ENCODE data around the gene LAMA5.

Gene LAMA5

DNA sequence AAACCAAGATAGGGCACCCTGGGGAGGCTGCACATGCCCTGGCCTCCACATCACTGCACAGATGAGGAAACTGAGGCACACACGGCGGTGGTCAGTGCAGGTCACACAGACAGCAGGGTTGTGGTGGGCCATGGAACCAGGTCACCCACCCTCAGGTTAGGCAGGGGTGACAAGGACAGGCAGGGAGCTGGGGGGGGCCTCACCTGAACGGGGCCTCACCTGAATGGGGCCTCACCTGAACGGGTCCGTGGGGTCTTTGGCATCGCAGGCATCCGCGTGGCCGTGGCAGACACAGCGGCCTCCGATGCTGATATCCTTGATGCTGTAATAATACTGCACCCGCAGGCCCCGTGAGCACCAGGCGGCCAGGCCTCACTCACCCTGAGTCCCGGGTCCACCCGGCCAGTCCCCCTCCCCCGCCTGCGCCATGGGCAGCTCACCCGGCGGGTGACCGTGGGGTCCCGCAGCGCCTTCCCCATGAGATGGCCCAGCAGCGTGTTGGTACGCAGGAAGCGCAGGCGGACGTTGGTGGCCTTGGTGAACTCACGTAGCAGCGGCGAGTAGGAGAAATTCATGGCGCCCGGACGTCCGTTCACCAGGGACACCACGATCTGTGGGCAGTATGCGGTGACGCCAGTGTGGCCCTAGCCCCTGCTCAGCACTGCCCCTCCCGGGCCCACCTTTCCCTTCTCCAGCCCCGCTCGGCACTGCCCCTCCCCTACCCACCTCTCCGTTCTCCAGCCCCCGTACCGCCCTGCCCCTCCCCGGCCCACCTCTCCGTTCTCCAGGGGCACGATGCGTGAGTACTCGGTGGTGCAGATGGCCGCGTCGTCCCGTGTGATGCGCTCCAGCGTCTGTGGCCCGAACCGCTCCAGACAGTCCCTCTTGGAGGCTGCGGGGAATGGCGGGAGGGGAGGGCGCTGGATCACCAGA lies 15.4 kb downstream of the LAMA5 start:
- no peak for DNase-seq (ENCODE audit: low read depth)
- TF ChIP-seq, protein P1, sequence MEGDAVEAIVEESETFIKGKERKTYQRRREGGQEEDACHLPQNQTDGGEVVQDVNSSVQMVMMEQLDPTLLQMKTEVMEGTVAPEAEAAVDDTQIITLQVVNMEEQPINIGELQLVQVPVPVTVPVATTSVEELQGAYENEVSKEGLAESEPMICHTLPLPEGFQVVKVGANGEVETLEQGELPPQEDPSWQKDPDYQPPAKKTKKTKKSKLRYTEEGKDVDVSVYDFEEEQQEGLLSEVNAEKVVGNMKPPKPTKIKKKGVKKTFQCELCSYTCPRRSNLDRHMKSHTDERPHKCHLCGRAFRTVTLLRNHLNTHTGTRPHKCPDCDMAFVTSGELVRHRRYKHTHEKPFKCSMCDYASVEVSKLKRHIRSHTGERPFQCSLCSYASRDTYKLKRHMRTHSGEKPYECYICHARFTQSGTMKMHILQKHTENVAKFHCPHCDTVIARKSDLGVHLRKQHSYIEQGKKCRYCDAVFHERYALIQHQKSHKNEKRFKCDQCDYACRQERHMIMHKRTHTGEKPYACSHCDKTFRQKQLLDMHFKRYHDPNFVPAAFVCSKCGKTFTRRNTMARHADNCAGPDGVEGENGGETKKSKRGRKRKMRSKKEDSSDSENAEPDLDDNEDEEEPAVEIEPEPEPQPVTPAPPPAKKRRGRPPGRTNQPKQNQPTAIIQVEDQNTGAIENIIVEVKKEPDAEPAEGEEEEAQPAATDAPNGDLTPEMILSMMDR (IDR thresholded peaks at IDR 0.05; ENCODE audit: insufficient read depth, low read depth, low read length, missing control alignments) = no peak
- H3K4me3 ChIP-seq (ENCODE audit: low read length) = no peak overlapping the region

DNA sequence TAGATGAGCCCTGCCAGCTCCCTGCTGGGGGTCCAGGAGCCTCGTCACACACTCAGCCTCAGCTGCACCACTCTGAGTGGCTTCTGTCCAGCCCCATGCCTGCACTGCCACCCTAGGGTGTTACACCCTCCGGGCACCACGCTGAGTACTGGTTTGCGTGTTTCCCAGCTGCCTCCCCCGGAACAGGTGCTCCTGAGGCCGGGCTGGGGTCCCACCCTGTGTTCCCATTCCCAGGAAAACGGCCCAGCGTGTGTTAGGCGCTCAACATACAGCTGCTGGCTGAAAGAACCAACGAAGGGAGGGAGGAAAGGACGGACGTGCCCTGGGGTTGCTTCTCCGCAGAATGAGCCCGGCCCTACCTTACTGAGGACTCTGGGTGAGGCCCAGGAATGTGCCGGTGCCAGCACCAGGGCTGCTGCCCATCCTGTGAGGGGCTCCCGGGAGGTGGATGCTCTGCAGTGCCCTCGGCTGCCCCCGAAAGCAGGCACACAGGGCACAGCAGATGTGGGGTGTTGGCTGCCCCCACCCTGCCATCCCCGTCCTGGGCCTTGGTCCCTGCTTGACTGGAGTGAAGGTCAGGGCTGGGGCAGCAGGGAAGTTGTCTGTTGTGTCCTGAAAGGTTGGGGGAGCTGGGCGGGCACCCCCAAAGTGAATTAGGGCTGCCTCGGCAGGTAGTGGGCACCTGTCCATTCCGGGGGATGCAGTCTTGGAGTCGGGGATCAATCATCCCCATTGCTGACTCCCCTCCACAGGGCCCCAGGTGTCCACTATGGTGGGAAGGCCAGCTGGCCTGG lies 16.3 kb downstream of the LAMA5 start:
- TF ChIP-seq, protein P1 (IDR thresholded peaks at IDR 0.05; ENCODE audit: insufficient read depth, low read depth, low read length, missing control alignments) = no peak
- no peak overlapping the region for H3K4me3 ChIP-seq (ENCODE audit: low read length)
- DNase-seq (ENCODE audit: low read depth) = peak; percentile 70

DNA sequence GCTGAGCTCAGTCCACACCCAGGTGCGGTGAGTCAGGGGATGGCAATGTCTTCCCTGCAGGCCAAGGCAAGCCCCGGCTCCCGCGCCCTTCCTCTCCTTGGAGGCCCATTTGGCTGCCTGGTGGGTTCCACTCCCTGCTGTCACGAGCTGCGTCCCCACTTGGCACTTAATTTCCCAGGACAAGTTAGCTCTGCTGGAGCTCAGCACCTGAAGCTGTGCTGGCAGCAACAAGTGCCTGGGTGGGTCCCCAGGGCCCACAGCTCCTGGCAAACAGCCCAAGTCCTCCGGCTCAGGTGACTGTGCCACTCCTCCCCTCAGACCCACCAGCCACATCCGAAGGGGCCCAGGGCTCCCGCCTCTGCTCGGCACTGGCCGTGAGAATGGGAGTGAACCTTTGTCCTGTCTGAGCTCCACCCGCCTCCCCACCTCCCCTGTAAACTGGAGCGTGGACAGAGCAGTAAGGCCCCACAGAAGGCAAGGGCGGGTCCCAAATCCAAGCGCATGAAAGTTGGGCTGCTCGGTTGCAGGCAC lies 16.9 kb downstream of the LAMA5 start:
- H3K4me3 ChIP-seq (ENCODE audit: low read length) = no peak overlapping the region
- DNase-seq (ENCODE audit: low read depth) = peak; percentile 99
- TF ChIP-seq, protein P1 (IDR thresholded peaks at IDR 0.05; ENCODE audit: insufficient read depth, low read depth, low read length, missing control alignments) = no peak

DNA sequence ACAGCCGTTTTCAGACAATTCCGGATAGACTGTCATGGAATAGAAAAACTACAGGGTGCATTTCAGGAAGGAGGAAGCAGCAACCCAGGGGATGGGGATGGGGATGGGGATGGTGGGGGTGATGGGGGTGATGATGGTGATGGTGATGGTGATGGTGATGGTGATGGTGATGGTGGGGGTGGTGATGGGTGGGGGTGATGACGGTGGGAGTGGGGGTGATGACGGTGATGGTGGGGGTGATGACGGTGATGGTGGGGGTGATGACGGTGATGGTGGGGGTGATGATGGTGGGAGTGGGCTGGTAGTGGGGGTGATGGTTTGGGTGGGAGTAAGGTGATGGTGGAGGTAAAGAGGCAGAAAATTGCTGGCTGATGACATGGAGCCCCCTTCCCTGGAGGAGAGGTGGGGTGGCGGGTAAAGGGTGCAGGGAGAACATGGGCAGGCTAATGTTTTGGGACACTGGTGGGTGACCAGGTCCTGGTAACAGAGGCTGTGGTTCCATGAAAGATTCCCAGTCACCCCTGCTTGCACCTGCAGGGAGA lies 17.5 kb downstream of the LAMA5 start:
- no peak overlapping the region for H3K4me3 ChIP-seq (ENCODE audit: low read length)
- TF ChIP-seq, protein P1 (IDR thresholded peaks at IDR 0.05; ENCODE audit: insufficient read depth, low read depth, low read length, missing control alignments) = no peak
- no peak for DNase-seq (ENCODE audit: low read depth)

DNA sequence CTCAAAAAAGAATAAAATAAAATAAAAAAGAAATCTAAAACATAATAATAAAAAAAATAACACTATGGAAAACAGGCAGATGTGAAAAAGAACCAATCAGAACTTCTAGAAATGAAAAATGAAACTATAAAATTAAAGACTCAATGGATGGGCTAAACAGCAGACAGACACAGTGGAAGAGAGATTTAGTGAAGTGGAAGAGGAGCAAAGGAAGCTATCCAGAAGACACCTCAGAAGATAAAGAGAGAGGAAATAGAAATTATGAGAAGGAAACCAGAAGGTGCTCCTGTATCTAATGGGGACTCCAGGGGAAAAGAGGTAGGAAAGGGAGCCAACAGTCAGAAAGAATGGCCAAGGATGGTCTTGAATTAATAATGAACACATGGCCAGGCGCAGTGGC lies 18.5 kb downstream of the LAMA5 start:
- TF ChIP-seq, protein P1 (IDR thresholded peaks at IDR 0.05; ENCODE audit: insufficient read depth, low read depth, low read length, missing control alignments) = no peak
- H3K4me3 ChIP-seq (ENCODE audit: low read length) = no peak overlapping the region
- DNase-seq (ENCODE audit: low read depth) = no peak

DNA sequence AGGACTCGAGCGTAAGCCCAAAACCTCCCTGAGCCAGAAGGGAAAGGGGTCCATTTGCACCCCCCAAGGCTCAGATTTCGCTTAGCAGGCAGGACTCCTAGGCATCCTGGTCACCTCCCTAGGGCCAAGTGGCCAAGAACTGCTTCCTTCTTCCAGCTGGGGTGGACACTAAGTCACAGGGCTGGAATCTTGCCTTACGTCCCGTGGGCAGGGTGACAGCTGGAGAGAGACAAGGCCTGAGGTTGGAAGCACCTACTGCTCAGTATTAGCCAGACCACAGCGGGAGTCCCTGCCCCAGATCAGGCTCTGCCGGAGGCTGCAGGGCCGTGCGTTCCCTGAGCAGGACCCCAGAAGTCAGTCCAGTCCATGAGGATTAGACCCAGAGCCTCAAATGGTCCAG lies 19.7 kb downstream of the LAMA5 start:
- TF ChIP-seq, protein P1 (IDR thresholded peaks at IDR 0.05; ENCODE audit: insufficient read depth, low read depth, low read length, missing control alignments) = no peak
- H3K4me3 ChIP-seq (ENCODE audit: low read length) = no peak overlapping the region
- DNase-seq (ENCODE audit: low read depth) = no peak

All from epithelial cell of esophagus (primary cell).